GM12891 (cell line): ENCODE data around the gene DOK3.
A peak's percentile ranks its signal among the peaks of the same experiment; 100 is the strongest.

Experiments used
- POLR2A ChIP-seq: IDR thresholded peaks from 2 replicates; pipeline ENCODE4 v1.6.1; 2011; ENCODE audit warnings: low read depth, low read length, control low read depth
- POLR2AphosphoS5 ChIP-seq: IDR thresholded peaks from 2 replicates; pipeline ENCODE4 v1.6.1; 2011; ENCODE audit warnings: low read depth, low read length, control low read depth

DNA sequence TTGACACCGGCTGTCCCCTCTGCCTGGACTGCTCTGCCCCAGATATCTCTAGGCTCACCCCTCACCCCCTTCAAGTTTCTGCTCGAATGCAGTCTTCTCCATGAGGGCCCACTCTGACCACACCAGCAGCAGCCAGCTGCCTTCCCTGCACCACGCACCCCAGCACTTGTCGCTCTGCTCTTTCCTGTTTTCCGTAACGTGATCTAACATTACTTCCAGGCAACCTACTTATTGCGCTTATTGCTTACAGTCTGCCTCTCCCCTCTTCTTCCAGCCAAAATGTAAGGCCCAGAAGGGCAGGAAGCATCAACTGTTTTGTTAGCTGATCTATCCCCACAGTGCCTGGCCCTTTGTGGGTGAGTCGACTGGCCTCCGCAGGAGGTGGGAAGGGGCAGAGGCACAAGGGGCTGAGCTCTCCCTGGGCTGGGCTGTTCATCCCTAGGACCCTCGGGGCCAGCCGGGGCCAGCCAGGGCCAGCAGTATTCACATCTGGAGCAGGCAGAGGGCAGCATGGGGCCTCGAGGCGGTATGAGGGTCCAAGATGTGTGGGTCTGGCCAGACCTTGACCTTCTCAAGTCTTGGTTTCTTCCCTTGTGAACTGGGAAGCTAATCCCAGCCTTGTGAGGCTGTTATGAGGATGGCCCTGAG, 24.6 kb downstream of the DOK3 start:
- TF ChIP-seq POLR2AphosphoS5: 0 out of 2 replicates have a peak, but pooled peaks have one; percentile 5
- no peak for TF ChIP-seq POLR2A
